OCI-LY7 (cell line): Measurements from ENCODE around the gene MARCKS. TPM values are rescaled to one million over a fixed set of nuclear protein-coding genes. Genes with fewer than 3 reads are reported as not detected.

ENCODE experiments used
- BruUV-seq: library from RNA; stranded (reverse); fragments of 400-500 nt; replicated peaks from 2 replicates; lab custom pipeline; 2021; lab: Mats Ljungman, UMichigan
- CTCF ChIA-PET: fragments of 300-600 bp; sonication (Branson Sonifier 250); formaldehyde crosslinking; loops from one replicate; lab custom pipeline; 2022; ENCODE audit warnings: antibody characterized with exemption; ENCODE audit not compliant: unreplicated experiment; lab: Charles Lee
- POLR2A ChIA-PET: fragments of 300-600 bp; sonication (Branson Sonifier 250); formaldehyde crosslinking; loops from one replicate; lab custom pipeline; 2022; ENCODE audit warnings: antibody characterized with exemption; lab: Charles Lee
- DNase-seq: peaks from one replicate; pipeline ENCODE4 v3.0.0-alpha.2; 2015; ENCODE audit warnings: low spot score
- H2AFZ ChIP-seq: fragments of 200-600 bp; sonication (generic), shearing (Covaris generic); 2 replicates; pipeline ENCODE4 v1.6.1; 2014; ENCODE audit warnings: mild to moderate bottlenecking, antibody characterized with exemption, low read length, moderate library complexity
- H3K27ac ChIP-seq: fragments of 200-600 bp; sonication (generic); 2 replicates; pipeline ENCODE4 v1.5.1; 2014; ENCODE audit warnings: mixed run types, low read depth, mild to moderate bottlenecking, moderate library complexity, low read length, inconsistent platforms; ENCODE audit not compliant: poor library complexity, severe bottlenecking
- H3K36me3 ChIP-seq: fragments of 200-600 bp; sonication (generic); 2 replicates; pipeline ENCODE4 v1.6.1; 2014; ENCODE audit warnings: mild to moderate bottlenecking, antibody characterized with exemption, low read length, moderate library complexity, mixed read lengths; ENCODE audit not compliant: insufficient read depth
- H3K4me1 ChIP-seq: fragments of 200-600 bp; sonication (generic); 2 replicates; pipeline ENCODE4 v1.5.1; 2014; ENCODE audit warnings: mild to moderate bottlenecking, low read length; ENCODE audit not compliant: insufficient read depth, poor library complexity, severe bottlenecking
- H3K4me2 ChIP-seq: fragments of 200-600 bp; sonication (generic); 2 replicates; pipeline ENCODE4 v1.6.1; 2014; ENCODE audit warnings: mild to moderate bottlenecking, low read length
- H3K4me3 ChIP-seq: fragments of 200-600 bp; sonication (generic); 2 replicates; pipeline ENCODE4 v1.5.1; 2014; ENCODE audit warnings: mild to moderate bottlenecking, low read depth, low read length; ENCODE audit not compliant: poor library complexity, severe bottlenecking
- H3K79me2 ChIP-seq: fragments of 200-600 bp; sonication (generic); 2 replicates; pipeline ENCODE4 v1.6.1; 2016; ENCODE audit warnings: low read depth, mild to moderate bottlenecking, low read length, moderate library complexity, mixed read lengths; ENCODE audit not compliant: insufficient read depth
- H3K9me2 ChIP-seq: fragments of 200-600 bp; sonication (generic); 2 replicates; pipeline ENCODE4 v1.6.1; 2016; ENCODE audit warnings: mild to moderate bottlenecking, low read length, mixed read lengths; ENCODE audit not compliant: insufficient read depth
- H3K9me3 ChIP-seq: fragments of 200-600 bp; sonication (generic); 2 replicates; pipeline ENCODE4 v1.6.1; 2014; ENCODE audit warnings: mild to moderate bottlenecking, mixed run types, low read length, mixed read lengths
- H4K20me1 ChIP-seq: fragments of 200-600 bp; sonication (generic); 2 replicates; pipeline ENCODE4 v1.6.1; 2014; ENCODE audit warnings: mild to moderate bottlenecking, antibody characterized with exemption, low read length, moderate library complexity, mixed read lengths; ENCODE audit not compliant: insufficient read depth
- EZH2phosphoT487 ChIP-seq: fragments of 200-600 bp; sonication (generic); IDR thresholded peaks from 2 replicates; pipeline ENCODE4 v1.6.1; 2018; ENCODE audit warnings: low read depth, borderline replicate concordance, mild to moderate bottlenecking, mixed run types, antibody characterized with exemption, low read length, moderate library complexity, mixed read lengths
- intact Hi-C: fragments of 100-400 bp; cut with micrococcal nuclease; formaldehyde crosslinking; loops from one replicate; pipeline ENCODE4 v1.10.0; 2022; ENCODE audit not compliant: unreplicated experiment
- total RNA-seq, 2 experiments: library from RNA; depleted of rRNA in 1 of 2; stranded (reverse); fragments of >200 nt in 1 of 2; shearing (Covaris generic) in 1 of 2; gene quantifications; 2 replicates each; pipeline ENCODE4 v1.2.3, GENCODE V29; 2014 to 2022
- TF ChIP-seq, protein P1 (sequence below): fragments of 200-600 bp; sonication (generic); conservative IDR thresholded peaks from 2 replicates; pipeline ENCODE4 v1.5.1; 2014; ENCODE audit warnings: mild to moderate bottlenecking, antibody characterized with exemption, low read length, moderate library complexity, mixed read lengths

Gene MARCKS
- total RNA-seq, 2 experiments from 2014 or later, result 0.03 to 3.9 TPM

DNA sequence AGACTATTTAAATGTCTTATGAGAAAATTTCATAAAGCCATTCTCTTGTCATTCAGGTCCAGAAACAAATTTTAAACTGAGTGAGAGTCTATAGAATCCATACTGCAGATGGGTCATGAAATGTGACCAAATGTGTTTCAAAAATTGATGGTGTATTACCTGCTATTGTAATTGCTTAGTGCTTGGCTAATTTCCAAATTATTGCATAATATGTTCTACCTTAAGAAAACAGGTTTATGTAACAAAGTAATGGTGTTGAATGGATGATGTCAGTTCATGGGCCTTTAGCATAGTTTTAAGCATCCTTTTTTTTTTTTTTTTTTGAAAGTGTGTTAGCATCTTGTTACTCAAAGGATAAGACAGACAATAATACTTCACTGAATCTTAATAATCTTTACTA lies 5.0 kb downstream of the MARCKS start:
- Histone ChIP-seq H3K79me2 (no peaks in the 10 kb centered on the region), H3K9me3 (no peaks in the 10 kb centered on the region), H4K20me1 (no peaks in the 10 kb centered on the region), H3K36me3 (no peaks in the 10 kb centered on the region), H3K27ac (no peak overlapping the region), H3K4me1 (peaks cover 10% of the 10 kb centered on the region), H3K4me3 (no peak overlapping the region), H3K9me2 (no peaks in the 10 kb centered on the region), H3K4me2 (no peak overlapping the region), H2AFZ (no peak overlapping the region)
- CTCF ChIA-PET, result no interaction called here
- intact Hi-C loops, result no loop called here
- TF ChIP-seq, protein P1, sequence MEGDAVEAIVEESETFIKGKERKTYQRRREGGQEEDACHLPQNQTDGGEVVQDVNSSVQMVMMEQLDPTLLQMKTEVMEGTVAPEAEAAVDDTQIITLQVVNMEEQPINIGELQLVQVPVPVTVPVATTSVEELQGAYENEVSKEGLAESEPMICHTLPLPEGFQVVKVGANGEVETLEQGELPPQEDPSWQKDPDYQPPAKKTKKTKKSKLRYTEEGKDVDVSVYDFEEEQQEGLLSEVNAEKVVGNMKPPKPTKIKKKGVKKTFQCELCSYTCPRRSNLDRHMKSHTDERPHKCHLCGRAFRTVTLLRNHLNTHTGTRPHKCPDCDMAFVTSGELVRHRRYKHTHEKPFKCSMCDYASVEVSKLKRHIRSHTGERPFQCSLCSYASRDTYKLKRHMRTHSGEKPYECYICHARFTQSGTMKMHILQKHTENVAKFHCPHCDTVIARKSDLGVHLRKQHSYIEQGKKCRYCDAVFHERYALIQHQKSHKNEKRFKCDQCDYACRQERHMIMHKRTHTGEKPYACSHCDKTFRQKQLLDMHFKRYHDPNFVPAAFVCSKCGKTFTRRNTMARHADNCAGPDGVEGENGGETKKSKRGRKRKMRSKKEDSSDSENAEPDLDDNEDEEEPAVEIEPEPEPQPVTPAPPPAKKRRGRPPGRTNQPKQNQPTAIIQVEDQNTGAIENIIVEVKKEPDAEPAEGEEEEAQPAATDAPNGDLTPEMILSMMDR, result no peak
- TF ChIP-seq EZH2phosphoT487, result no peak
- BruUV-seq, result no TSS peak
- no peak for DNase-seq
- POLR2A ChIA-PET, result no interaction called here

DNA sequence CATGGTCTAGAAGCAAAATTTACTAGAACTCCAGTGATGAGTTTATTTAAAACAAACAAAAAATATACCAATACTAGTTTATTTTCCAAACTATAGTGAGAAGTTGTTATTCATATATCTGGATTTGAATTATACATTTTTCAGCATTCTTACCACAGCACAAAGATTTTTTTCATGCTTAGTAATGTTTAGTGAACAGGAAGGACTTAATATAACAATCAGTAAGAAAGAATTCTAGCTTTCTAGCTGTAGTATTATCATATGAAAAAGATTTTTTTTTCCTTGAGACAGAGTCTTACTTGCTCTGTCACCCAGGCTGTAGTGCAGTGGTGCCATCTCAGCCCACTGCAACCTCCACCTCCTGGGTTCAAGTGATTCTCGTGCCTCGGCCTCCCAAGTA lies 13.8 kb downstream of the MARCKS start:
- POLR2A ChIA-PET, result no interaction called here
- H3K9me3 ChIP-seq, result no peaks in the 10 kb centered on the region
- H3K9me2 ChIP-seq, result no peaks in the 10 kb centered on the region
- CTCF ChIA-PET, result no interaction called here
- BruUV-seq, result no TSS peak
- no peaks in the 10 kb centered on the region for H3K79me2 ChIP-seq
- no peaks in the 10 kb centered on the region for H4K20me1 ChIP-seq
- no peaks in the 10 kb centered on the region for H3K4me1 ChIP-seq
- H3K36me3 ChIP-seq, result no peaks in the 10 kb centered on the region
- TF ChIP-seq, protein P1, result no peak
- TF ChIP-seq EZH2phosphoT487, result no peak
- no peak overlapping the region for H3K4me2 ChIP-seq
- no peak overlapping the region for H2AFZ ChIP-seq
- no peak for DNase-seq
- intact Hi-C loops, result loop anchor here (5.0 kb wide), 1 partner anchor 36 kb away; no protein-coding TSS in a partner anchor
- no peak overlapping the region for H3K27ac ChIP-seq
- no peak overlapping the region for H3K4me3 ChIP-seq

DNA sequence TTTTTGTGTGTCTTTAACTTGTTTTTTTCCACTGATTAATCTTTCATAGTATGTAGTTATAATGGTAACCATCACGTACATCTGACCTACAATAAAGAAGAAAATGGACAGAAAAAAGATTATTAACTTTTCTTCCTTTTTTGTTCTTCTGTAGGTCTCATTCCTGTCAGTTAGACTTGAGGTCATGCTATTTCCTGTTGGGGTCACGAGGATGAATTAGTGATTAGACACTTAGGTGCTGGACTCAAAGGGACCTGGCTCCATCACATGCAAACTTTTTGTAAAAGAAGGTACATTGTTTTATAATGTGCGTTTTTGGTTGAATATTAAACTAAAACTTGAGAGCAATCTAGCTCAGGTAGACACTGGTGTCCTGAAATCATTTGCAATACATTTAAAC lies 14.8 kb downstream of the MARCKS start:
- H3K4me3 ChIP-seq, result no peak overlapping the region
- no peak overlapping the region for H3K4me2 ChIP-seq
- H3K9me2 ChIP-seq, result no peaks in the 10 kb centered on the region
- no peak overlapping the region for H3K27ac ChIP-seq
- no peaks in the 10 kb centered on the region for H3K36me3 ChIP-seq
- no TSS peak for BruUV-seq
- no peak for DNase-seq
- TF ChIP-seq, protein P1, result no peak
- TF ChIP-seq EZH2phosphoT487, result no peak
- no peaks in the 10 kb centered on the region for H3K9me3 ChIP-seq
- intact Hi-C loops, result loop anchor here (5.0 kb wide), 1 partner anchor 35 kb away; no protein-coding TSS in a partner anchor
- ChIA-PET POLR2A (no interaction called here), CTCF (no interaction called here)
- H2AFZ ChIP-seq, result no peak overlapping the region
- H3K79me2 ChIP-seq, result no peaks in the 10 kb centered on the region
- H3K4me1 ChIP-seq, result no peaks in the 10 kb centered on the region
- no peaks in the 10 kb centered on the region for H4K20me1 ChIP-seq
